ENCODE results near the gene LEKR1.

DNA sequence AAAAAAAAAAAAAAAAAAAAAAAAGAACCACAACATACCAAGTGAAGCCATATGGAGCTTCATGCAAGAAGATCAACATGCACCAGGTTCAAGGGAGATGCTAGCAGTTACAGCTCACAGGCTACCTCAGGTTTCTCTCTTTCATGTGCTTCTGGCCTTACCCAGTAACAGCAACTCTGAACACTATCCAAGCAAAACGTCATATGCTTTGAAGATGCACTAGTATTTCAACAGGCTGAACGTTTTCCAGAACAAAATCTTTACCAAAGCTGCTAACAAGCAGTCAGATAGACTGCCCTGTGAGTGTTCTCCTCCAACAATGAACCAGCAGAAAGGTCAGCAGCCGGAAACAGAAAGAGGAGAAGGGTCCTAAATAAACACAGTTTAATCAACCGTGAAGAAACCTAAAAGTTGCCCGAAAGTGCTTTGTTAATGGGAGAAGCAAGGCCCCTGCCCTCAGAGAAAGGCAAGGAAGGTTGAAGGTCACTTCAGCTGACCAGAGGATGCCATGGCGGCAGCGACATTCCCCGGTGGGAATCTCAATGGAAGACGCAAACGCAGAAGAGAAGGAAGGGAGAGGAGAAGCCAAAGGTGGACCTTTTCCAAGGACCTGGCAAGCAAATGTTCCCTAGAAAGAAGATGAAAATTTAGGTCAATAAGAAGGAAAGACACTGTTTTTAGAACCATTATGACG is 253.7 kb downstream of the LEKR1 start:
- TF ChIP-seq, protein P1, sequence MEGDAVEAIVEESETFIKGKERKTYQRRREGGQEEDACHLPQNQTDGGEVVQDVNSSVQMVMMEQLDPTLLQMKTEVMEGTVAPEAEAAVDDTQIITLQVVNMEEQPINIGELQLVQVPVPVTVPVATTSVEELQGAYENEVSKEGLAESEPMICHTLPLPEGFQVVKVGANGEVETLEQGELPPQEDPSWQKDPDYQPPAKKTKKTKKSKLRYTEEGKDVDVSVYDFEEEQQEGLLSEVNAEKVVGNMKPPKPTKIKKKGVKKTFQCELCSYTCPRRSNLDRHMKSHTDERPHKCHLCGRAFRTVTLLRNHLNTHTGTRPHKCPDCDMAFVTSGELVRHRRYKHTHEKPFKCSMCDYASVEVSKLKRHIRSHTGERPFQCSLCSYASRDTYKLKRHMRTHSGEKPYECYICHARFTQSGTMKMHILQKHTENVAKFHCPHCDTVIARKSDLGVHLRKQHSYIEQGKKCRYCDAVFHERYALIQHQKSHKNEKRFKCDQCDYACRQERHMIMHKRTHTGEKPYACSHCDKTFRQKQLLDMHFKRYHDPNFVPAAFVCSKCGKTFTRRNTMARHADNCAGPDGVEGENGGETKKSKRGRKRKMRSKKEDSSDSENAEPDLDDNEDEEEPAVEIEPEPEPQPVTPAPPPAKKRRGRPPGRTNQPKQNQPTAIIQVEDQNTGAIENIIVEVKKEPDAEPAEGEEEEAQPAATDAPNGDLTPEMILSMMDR (IDR thresholded peaks at IDR 0.05; ENCODE audit: low read depth, low read length) = no peak
- no peak for TF ChIP-seq EZH2phosphoT487 (IDR thresholded peaks at IDR 0.05; ENCODE audit: low read depth)

Data from OCI-LY3 (cell line).